GM19372 (cell line): Measurements from ENCODE around the gene MRPL49.
"Not testable (repeated sequence)": the region's sequence is repeated elsewhere in the genome, so short reads cannot be mapped to it uniquely, and the experiment has no call there.

ENCODE experiments used
- ATAC-seq: cut with Tn5 transposase; IDR thresholded peaks from one replicate; pipeline ENCODE4 v1.9.1; 2021; ENCODE audit warnings: mild to moderate bottlenecking, low read depth, moderate library complexity; ENCODE audit not compliant: unreplicated experiment

Gene MRPL49

DNA sequence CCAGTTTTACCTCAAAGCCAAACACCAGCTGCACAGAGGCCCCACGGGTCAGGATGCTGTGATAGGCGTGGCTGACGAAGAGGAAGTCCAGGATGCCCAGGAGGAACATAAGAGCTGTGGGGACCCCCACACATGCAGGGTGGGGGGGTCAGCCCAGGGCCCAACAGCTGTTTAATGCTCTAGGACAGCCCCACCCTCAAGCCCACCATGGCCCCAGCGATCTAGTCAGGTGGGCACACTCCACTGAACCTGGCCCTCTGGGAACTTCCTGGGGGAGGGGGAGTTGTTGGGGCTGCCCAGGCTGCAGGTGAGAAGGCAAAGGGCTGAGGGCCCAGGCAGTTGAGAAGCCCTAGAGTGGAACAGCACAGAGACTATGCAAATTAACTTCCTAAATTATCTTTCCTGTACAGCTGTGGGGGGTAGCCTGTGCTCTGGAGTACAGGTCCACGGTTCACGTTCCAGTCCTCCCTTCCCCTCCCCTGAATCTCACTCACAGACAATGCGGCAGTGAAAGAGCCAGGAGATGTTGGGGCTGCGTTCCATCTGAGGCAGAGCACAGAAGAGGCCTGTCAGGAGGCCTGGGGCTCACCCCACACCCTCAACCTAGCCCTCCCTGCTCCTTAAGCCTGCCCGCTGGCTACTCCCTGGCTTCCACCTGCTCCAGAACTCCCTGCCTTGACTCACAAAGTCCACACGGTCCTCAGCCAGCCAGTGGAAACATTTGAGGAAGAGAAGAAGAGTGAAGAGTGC, 10.3 kb downstream of the MRPL49 start:
- ATAC-seq, result no peak

DNA sequence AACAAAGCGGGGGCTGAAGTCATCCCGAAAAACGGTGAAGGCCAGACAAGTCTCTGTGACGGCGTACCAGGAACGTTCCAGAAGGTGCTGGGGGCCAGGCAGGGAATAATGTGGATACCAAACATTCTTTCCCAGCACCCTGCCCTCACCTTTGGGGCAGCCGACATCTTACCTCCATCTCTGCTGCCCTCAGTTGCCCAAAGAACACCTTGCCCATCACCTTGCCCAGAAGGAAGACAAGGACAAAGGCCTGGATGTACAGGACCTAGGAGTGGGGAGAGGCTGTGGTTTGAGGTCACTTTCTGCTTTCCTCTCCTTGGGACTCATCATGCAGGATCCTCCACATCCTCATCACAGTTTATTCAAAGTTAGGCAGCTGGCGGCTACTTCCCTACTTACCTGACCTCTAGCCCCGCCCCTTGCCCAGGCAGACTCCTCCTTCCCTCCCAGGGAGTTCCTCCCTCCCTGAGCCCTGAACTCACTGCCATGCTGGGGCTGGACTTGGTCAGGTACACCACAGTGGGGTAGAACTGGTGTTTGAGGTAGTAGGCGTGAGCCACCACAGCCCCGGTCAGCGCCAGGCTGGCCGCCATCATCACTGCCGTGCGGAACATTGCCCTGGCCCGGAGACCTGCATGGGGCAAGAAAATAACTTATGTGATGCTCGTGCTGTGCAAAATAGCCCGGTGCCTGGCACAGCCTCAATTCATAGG, 11.0 kb downstream of the MRPL49 start:
- ATAC-seq, result no peak

DNA sequence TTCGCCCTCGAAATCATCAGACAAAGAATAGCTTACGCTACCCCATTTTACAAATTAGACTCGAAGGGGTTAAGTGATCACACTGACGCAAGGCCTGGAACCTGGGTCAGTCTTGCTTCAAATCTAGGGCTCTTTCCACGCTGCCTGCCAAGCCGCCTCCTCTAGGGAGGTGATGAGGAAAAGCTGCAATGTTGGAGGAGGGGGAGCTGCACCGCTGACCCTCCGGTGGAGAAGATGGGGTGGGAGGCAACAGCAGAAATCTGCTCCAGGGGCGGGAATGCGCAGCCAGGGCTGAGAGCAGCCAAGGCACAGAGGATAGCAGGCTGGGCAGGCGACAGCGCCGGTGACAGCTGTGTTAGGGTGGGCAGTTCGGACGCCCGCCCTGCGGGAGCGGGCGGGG, 11.6 kb downstream of the MRPL49 start:
- no peak for ATAC-seq

DNA sequence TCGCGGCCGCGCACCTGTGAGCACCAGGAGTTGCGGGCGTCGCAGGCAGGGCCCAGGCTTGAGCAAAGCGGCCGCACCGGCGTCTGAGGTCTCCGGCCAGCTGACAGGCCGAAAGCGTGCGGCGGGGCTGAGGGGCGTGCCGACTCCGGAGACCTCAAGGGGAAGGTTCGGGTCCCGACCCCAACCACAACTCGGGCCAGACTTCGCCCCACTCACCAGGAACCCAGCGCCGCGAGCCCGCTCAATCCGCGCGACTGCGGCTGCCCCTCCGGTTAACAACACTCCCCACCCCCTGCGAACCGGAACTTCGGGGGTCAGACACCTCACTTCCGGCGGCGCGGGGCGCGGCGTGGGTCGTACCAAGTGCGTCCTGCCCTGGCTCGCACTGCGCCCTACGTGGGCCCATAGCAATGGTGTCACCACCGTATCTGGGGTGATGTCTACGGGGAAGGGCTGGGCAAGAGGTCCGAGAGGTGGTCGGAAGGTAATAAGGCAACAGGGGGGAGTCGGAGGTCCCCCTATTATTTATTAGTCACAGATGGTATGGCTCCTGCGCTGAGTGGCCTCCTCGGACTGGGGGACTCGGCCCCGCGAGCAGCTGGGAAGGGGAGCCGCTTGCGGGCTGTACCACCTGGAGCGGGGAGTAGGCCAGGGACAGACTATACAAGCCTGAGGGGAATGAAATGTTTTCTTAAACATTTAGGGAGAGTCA, 12.3 kb downstream of the MRPL49 start, which contains the start of gene SYVN1:
Gene SYVN1, minus strand, starts transcription at position 280 of the 712 bp plus-strand sequence. CDS start 918 bp downstream, outside the sequence.
- ATAC-seq, result peak; percentile 47

DNA sequence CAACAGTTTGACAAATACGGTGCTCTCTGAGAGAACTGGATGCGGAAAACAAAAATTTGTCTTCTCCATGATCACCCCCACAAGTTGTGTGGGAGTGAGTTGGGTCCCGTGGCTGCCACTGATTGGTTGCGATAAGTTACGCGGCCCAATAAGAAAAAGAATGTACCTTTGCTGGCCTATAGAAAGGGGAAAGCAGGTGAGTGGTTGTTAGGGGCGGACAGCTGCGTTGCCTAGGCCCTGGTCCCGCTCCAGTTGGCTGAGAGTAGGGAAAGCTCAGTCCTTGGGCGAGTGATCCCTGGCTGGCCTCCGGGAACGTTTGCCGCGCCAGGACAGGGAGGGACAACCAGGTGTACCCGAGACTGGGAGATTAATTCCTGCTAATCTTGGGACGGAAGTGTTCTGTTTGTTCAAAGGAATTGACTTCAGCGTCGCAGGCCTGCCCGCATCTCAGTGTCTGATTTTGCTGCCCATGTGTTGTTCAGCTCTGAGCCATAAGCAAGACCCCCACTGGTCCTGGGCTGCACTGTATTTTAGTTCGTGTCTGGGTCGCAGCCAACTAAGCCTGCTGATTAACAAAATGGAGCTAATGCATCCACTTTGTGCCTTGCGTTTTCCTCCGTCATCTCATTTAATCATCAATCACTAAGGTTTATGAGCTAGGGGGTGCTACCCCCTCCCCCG, 13.0 kb downstream of the MRPL49 start:
- peak; percentile 63 for ATAC-seq

DNA sequence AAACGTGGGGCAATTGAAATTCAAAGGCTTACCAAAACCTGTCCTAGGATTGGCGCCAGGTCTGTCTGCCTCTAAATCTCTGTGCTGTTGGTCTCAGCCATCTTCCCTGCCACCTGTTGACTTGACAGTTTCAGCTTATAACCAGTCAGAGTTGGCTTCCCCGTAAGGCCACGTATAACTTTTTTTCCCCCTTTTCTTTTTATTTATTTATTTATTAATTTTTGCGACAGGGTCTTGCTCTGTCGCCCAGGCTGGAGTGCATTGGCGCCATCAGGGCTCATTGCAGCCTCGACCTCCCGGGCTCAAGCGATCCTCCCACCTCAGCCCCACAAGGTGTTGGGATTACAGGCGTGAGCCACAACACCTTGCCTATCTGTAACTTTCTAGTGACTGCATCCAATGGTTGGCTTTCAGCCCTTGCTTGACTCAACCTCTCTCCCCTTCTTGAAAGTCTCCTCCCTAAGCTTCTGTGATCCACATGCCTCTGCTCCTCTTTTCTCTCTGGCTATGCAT, 13.6 kb downstream of the MRPL49 start:
- ATAC-seq, result no peak

DNA sequence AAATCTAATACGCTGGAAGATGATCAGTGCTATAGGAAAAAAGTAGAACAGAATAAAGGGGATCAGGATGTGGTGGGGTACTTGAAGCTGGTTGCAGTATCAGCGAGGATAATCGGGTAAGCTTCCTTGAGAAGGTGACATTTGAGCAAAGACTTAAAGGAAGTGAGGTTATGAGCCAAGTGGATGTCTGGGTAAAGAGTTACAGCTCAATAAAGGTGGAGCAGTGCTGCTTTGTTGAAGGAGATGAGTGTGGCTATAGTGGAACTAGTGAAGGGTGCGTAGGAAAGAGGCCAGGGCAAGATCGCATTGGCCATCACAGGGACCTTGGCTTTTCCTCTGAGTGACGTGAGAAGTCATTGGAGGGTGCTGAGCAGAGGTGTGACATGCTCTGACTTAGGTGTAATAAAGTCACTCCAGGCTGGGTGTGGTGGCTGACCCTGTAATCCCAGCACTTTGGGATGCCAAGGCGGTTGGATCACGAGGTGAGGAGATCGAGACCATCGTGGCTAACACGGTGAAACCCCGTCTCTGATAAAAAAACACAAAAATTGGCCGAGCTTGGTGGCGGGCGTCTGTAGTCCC, 14.5 kb downstream of the MRPL49 start:
- ATAC-seq, result no peak

DNA sequence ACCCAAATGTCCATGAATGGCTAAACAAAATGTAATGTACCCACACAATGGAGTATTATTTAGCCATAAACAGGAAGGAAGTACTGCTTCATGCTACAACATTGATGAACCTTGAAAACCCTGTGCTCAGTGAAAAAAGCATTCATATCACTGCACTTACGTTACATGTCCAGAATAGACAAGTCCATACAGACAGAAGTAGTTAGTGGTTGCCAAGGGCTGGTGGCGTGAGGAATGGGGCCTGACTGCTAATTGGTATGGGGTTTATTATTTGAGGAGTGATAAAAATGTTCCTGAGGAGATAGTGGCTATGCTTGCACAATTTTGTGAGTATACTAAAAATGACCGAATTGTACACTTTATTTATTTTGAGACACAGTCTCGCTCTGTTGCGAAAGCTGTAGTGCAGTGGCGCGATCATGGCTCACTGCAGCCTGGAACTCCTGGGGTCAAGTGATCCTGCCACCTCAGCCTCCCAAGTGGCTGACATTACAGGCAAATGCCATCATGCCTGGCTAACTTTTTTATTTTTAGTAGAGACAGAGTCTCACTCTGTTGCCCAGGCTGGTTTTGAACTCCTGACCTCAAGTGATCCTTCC, 19.9 kb downstream of the MRPL49 start:
- no peak for ATAC-seq

DNA sequence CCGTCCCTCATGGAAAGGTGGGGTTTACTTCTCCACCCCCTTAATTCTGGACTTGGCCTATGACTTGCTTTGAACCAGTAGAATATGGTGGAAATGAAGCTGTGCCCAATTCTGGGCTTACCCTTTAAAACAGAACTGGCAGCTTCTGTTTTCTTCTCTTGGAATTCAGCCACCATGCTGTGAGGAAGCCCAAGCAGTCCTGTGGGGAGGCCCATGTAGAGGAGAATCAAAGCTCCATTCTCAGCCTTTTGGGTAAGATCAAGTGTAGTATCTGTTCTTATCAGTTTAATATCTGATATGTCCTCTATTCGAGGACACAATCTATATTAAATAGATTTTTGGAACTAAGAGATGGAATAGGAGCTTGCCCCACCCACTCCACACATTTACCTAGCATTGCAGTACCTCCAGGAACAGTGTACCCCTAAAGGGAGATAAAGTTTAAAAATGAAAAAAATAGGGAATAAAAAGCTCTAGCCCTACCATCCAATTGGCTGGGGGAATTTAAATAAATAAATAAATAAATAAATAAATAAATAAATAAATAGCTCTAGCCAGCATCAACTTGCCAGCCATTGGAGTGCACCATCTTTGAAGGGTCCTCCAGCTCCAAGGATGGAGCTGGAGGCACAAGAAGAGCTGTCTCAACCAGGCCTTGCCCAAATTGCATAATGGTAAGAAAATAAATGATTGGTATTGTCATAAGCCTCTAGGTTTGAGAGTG, 25.4 kb downstream of the MRPL49 start:
- ATAC-seq, result no peak

DNA sequence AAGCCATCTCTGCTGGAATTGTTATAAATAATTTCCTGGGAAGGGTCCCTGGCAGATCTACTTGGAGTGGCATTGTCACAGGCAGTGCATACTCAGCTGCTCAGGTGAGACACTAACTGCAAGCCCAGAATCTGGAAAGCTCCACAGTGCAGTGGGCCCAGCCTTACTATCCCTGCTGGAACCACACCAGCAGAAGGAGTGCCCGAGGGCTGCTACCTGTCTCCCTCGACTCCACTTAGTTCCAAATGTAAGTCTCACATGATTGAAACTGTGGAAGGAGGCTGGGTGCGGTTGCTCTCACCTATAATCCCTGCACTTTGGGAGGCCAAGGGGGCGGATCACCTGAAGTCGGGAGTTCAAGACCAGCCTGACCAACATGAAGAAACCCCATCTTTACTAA, 26.5 kb downstream of the MRPL49 start:
- no peak for ATAC-seq

DNA sequence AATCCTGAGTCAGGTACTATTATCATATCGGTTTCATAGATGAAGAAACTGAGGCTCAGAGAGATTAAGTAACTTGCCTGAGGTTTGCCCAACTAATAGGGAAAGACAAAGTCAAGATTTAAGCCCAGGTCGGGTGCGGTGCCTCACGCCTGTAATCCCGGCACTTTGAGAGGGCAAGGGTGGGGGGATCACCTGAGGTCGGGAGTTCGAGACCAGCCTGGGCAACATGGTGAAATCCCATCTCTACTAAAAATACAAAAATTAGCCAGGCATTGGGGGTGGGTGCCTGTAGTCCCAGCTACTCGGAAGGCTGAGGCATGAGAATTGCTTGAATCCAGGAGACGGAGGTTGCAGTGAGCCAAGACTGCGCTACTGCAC, 28.0 kb downstream of the MRPL49 start:
- not testable (repeated sequence) for ATAC-seq

DNA sequence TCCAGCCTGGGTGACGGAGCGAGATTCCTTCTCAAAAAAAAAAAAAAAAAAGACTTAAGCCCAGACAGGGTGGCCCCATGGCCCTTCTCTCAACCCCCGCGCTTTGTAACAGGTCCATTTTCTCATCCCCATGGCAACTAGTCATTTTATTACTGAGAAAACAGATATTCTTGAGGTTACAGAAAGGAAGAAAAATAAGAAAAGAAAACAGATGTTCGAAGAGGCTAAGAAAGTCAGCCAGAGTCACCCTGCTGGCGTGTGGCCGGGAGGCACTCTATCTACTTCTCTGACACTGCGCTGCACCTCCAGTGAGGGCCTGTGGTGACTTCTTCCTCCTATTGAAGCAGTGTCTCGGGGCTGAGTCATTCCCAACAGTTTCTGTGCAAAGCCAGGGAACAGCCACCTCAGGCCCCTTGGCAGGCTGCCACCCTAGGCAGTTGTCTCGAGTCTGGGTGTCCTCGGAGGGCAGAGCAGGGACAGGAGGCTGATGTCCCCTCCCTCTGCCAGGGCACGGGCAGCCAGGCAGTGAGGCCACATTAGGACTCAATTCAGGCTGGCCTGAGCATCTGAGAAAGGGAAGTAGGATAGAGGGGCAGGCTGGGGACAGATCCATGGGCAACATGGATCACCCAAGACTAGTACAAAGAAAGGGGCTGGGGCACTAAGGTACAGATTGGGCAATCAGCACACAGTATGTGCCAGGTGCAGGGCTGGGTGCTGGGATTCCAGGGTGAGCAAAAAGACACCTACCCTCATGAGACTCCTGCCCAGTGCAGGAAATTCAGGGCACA, 28.6 kb downstream of the MRPL49 start:
- no peak for ATAC-seq

DNA sequence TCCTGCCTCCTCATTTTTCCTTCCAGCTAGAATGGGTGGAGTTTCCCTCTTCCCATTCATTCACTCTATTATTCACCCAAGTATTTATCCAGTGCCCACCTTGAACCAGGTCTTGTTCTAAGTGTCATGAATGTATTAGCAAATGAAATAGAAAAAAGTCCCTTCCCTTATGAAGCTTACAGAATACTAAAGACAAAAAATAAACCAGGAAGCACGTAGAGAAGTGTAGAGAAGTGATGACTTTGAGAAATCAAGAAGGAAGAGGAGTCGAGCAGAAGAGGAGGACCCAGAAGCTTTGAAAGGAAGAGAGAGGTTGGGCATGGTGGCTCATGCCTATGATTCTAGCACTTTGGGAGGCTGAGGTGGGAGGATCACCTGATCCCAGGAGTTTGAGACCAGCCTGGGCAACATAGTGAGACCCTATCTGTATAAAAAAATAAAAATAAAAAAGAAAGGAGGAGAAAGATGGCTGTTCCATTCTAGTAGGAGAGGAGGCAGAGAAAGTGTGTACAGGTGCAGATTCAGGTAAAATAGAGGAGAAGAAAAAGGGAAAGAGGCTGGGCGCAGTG, 29.3 kb downstream of the MRPL49 start:
- ATAC-seq, result no peak

DNA sequence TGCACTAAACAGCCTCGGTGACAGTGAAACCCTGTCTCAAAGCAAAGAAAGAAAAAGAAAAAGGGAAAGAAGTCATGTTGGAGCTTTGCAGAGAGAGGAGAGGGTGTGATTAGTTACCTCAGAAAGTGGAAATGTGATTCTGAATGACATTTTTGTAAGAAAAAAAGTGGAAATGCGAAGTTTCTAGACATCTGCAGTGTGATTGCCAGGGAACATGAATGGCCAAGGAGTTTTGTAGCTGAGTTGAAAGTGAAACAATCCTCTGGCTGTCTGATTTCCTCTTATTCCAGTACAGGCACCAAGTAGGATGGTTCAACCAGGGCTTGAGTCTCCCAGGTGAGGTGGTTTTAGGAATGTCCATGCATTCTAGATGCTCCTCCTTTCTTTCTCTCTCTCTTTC, 30.0 kb downstream of the MRPL49 start:
- ATAC-seq, result no peak

DNA sequence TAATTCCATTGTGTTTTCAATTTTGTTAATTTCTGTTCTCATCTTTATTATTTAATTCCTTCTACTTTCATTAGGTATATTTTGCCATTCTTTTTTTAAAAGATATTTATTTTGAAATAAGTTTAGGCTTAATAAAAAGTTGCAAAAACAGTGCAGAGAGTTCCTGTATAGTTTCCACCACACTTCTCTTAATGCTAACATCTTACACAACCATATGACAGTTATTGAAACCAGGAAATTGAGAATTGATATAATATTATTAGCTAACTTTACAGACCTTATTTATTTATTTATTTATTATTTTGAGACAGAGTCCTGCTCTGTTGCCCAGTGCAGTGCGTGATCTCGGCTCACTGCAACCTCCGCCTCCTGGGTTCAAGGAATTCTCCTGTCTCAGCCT, 34.1 kb downstream of the MRPL49 start:
- no peak for ATAC-seq

DNA sequence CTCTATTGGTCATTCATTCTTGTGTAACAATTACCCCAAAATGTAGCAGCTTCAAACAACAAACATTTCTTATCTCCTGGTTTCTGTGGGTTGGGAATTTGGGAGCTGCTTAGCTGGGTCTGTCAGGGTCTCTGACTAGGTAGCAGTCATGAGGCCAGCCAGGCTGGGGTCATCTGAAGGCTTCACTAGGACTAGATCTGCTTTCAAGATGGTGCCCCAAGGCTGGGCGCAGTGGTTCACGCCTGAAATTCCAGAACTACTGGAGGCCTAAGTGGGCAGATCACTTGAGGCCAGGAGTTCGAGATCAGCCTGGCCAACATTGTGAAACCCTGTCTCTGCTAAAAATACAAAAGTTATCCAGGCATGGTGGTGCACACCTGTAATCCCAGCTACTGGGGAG, 34.8 kb downstream of the MRPL49 start:
- no peak for ATAC-seq

DNA sequence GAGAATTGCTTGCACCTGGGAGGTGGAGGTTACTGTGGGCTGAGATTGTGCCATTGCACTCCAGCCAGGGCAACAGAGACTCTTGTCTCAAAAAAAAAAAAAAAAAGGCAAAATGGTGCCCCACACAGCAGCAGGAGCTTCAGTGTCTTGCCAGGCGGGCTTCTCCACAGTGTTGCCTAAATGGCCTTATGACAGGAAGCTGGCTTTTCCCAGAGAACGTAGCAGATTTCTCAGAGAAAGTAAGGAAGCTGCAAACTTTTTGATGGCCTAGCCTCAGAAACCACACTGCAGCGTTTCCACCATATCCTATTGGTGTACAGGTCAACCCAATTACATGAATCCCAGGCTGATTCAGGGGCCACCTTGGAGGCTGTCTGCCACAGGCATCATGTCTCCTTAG, 35.2 kb downstream of the MRPL49 start:
- ATAC-seq, result no peak

DNA sequence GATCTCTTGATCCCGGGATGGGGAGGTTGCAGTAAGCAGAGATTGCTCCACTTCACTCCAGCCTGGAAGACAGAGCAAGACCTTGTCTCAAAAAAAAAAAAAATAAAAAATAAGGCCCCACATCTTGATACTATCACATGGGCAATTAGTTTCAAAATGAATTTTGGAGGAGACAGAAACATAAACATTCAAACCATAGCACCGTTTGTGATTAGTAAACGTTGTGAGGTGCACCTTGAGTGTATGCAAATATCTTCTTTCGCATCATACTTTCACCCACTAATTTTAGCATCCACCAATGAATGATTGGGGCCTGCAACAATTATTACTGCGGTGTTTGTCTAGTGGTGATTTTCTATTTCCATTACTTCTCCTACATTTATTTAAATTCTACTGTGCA, 36.9 kb downstream of the MRPL49 start:
- no peak for ATAC-seq
